Activated naive CD4-positive, alpha-beta T cell treated with Interleukin-2 at 50 U/mL for 16 hours (primary cell): Measurements from ENCODE around the gene MUC5B.
"Not testable (repeated sequence)": the region's sequence is repeated elsewhere in the genome, so short reads cannot be mapped to it uniquely, and the experiment has no call there.

Experiments
- DNase-seq: peaks from one replicate; pipeline ENCODE4 v3.0.0-alpha.2; 2020

The MUC5B gene

GRCh38 chr11:1222491-1223345, at the start of gene MUC5B:
Gene MUC5B (plus strand): TSS chr11:1223066. CDS start chr11:1223124, 58 bp downstream.
- DNase-seq, result no peak

GRCh38 chr11:1173396-1173795, 49.5 kb upstream of the MUC5B start:
- DNase-seq, result not testable (repeated sequence)

- no peak for DNase-seq
Observed at GRCh38 chr11:1174441-1175370, 48.2 kb upstream of the MUC5B start.

GRCh38 chr11:1175461-1176223, 47.2 kb upstream of the MUC5B start:
- DNase-seq, result no peak

GRCh38 chr11:1176224-1177019, 46.4 kb upstream of the MUC5B start:
- DNase-seq, result no peak

- DNase-seq, result no peak
Observed at GRCh38 chr11:1177020-1177770, 45.7 kb upstream of the MUC5B start.

- DNase-seq, result no peak
Observed at GRCh38 chr11:1177771-1178090, 45.1 kb upstream of the MUC5B start.

- no peak for DNase-seq
Observed at GRCh38 chr11:1178201-1178885, 44.5 kb upstream of the MUC5B start.

- no peak for DNase-seq
Observed at GRCh38 chr11:1178906-1179305, 44.0 kb upstream of the MUC5B start.

GRCh38 chr11:1179641-1180040, 43.2 kb upstream of the MUC5B start:
- no peak for DNase-seq

- no peak for DNase-seq
Observed at GRCh38 chr11:1180171-1180570, 42.7 kb upstream of the MUC5B start.

GRCh38 chr11:1180947-1181391, 41.9 kb upstream of the MUC5B start:
- DNase-seq, result no peak

- no peak for DNase-seq
Observed at GRCh38 chr11:1181420-1181819, 41.4 kb upstream of the MUC5B start.

- DNase-seq, result no peak
Observed at GRCh38 chr11:1181853-1182535, 40.9 kb upstream of the MUC5B start.

GRCh38 chr11:1184139-1184538, 38.7 kb upstream of the MUC5B start:
- DNase-seq, result not testable (repeated sequence)

GRCh38 chr11:1188451-1189130, 34.3 kb upstream of the MUC5B start:
- not testable (repeated sequence) for DNase-seq

GRCh38 chr11:1189816-1190215, 33.0 kb upstream of the MUC5B start:
- DNase-seq, result not testable (repeated sequence)

- not testable (repeated sequence) for DNase-seq
Observed at GRCh38 chr11:1191786-1192470, 30.9 kb upstream of the MUC5B start.
